Smooth muscle cell (in vitro differentiated cells): ENCODE data around the gene SELENON. TPM values are rescaled to one million over a fixed set of nuclear protein-coding genes. Genes with fewer than 3 reads are reported as not detected.
A peak's percentile ranks its signal among the peaks of the same experiment; 100 is the strongest.

Source experiments
- DNase-seq: peaks from one replicate; lab custom pipeline; 2025; ENCODE audit not compliant: unreplicated experiment; lab: John Stamatoyannopoulos, UW
- H2AFZ ChIP-seq: fragments of 200-600 bp; sonication (generic); 2 replicates; pipeline ENCODE4 v1.6.0; 2016; ENCODE audit warnings: antibody characterized with exemption, low read depth, mild to moderate bottlenecking
- H3F3A ChIP-seq: fragments of 200-600 bp; sonication (generic); 2 replicates; pipeline ENCODE4 v1.6.0; 2017; ENCODE audit warnings: antibody characterized with exemption, low read depth
- H3K27ac ChIP-seq: fragments of 200-600 bp; sonication (generic); 2 replicates; pipeline ENCODE4 v1.5.1; 2016; ENCODE audit warnings: low read depth, mild to moderate bottlenecking
- H3K27me3 ChIP-seq: fragments of 200-600 bp; sonication (generic); 2 replicates; pipeline ENCODE4 v1.6.1; 2016; ENCODE audit warnings: low read depth, mild to moderate bottlenecking
- H3K36me3 ChIP-seq: fragments of 200-600 bp; sonication (generic); 2 replicates; pipeline ENCODE4 v1.5.1; 2016; ENCODE audit warnings: low read depth
- H3K4me1 ChIP-seq: fragments of 200-600 bp; sonication (generic); 2 replicates; pipeline ENCODE4 v1.5.1; 2016; ENCODE audit warnings: low read depth
- H3K4me2 ChIP-seq: fragments of 200-600 bp; sonication (generic); 2 replicates; pipeline ENCODE4 v1.6.0; 2016; ENCODE audit warnings: mild to moderate bottlenecking
- H3K4me3 ChIP-seq: fragments of 200-600 bp; sonication (generic); 2 replicates; pipeline ENCODE4 v1.5.1; 2016; ENCODE audit warnings: mild to moderate bottlenecking
- H3K79me2 ChIP-seq: fragments of 200-600 bp; sonication (generic); 2 replicates; pipeline ENCODE4 v1.6.0; 2016; ENCODE audit warnings: low read depth, mild to moderate bottlenecking
- H3K9ac ChIP-seq: fragments of 200-600 bp; sonication (generic); 2 replicates; pipeline ENCODE4 v1.6.0; 2016; ENCODE audit warnings: low read depth
- H3K9me3 ChIP-seq: fragments of 200-600 bp; sonication (generic); replicated peaks from 2 replicates; pipeline ENCODE4 v1.5.1; 2016; ENCODE audit warnings: low read depth
- H4K20me1 ChIP-seq: fragments of 200-600 bp; sonication (generic); 2 replicates; pipeline ENCODE4 v1.6.0; 2016; ENCODE audit warnings: low read depth
- CTCF ChIP-seq: fragments of 200-600 bp; sonication (generic); IDR thresholded peaks from 2 replicates; pipeline ENCODE4 v1.5.1; 2017; ENCODE audit warnings: borderline replicate concordance, mild to moderate bottlenecking, antibody characterized with exemption; ENCODE audit not compliant: insufficient read depth, poor library complexity, severe bottlenecking
- WGBS: methylation state at CpG from one replicate; pipeline ENCODE4 v1.1.7; 2016; ENCODE audit warnings: low lambda C conversion rate; 5-methylcytosine and 5-hydroxymethylcytosine counted together
- polyA plus RNA-seq: library from polyadenylated mRNA; unstranded; fragments of >200 nt; fragmentation: Nextera tagmentation; extraction: Ambion mirVana; gene quantifications from 2 replicates; pipeline ENCODE4 v1.2.1, GENCODE V29; 2016
- total RNA-seq: library from RNA; depleted of rRNA; stranded (reverse); fragments of >200 nt; gene quantifications from 2 replicates; pipeline ENCODE4 v1.2.3, GENCODE V29; 2014

Gene SELENON
- total and polyA plus RNA-seq, 2 experiments from 2014 or later = 32.6 to 62.9 TPM

GRCh38 chr1:25821112-25821476 lies 21.1 kb downstream of the SELENON start:
- Histone ChIP-seq H2AFZ (no peak overlapping the region), H3K4me2 (peak overlapping the region; percentile 94), H3F3A (peaks cover 17% of the 10 kb centered on the region), H3K27me3 (no peaks in the 10 kb centered on the region), H3K4me1 (peaks cover 13% of the 10 kb centered on the region), H3K79me2 (peaks cover 40% of the 10 kb centered on the region), H3K27ac (no peak overlapping the region), H4K20me1 (peaks cover 36% of the 10 kb centered on the region), H3K9me3 (no peaks in the 10 kb centered on the region), H3K36me3 (no peaks in the 10 kb centered on the region), H3K4me3 (peak overlapping the region; percentile 87), H3K9ac (peak overlapping the region; percentile 90)
- TF ChIP-seq CTCF = no peak
- 59% methylated on average over 10 of the region's 10 CpGs for WGBS
- DNase-seq = no peak

- TF ChIP-seq CTCF = no peak
- Histone ChIP-seq H3K4me3 (no peak overlapping the region), H2AFZ (no peak overlapping the region), H3K27me3 (no peaks in the 10 kb centered on the region), H3K79me2 (peaks cover 40% of the 10 kb centered on the region), H3F3A (peaks cover 17% of the 10 kb centered on the region), H3K9me3 (no peaks in the 10 kb centered on the region), H3K9ac (no peak overlapping the region), H3K4me1 (peaks cover 13% of the 10 kb centered on the region), H3K4me2 (peak overlapping the region; percentile 94), H4K20me1 (peaks cover 36% of the 10 kb centered on the region), H3K36me3 (no peaks in the 10 kb centered on the region), H3K27ac (no peak overlapping the region)
- WGBS = 97% methylated on average over 5 of the region's 5 CpGs
- no peak for DNase-seq
These were observed 21.7 kb downstream of the SELENON start for GRCh38 chr1:25821630-25822091.

- H3K36me3 ChIP-seq = peaks cover 11% of the 10 kb centered on the region
- no peaks in the 10 kb centered on the region for H3F3A ChIP-seq
- H3K79me2 ChIP-seq = peaks cover 33% of the 10 kb centered on the region
- no peak overlapping the region for H3K9ac ChIP-seq
- peaks cover 34% of the 10 kb centered on the region for H4K20me1 ChIP-seq
- no peak for DNase-seq
- 97% methylated on average over 2 of the region's 2 CpGs for WGBS
- H3K9me3 ChIP-seq = no peaks in the 10 kb centered on the region
- H3K4me3 ChIP-seq = no peak overlapping the region
- H3K4me2 ChIP-seq = no peak overlapping the region
- H3K27ac ChIP-seq = no peak overlapping the region
- H3K4me1 ChIP-seq = peaks cover 6% of the 10 kb centered on the region
- H2AFZ ChIP-seq = no peak overlapping the region
- no peak for TF ChIP-seq CTCF
- no peaks in the 10 kb centered on the region for H3K27me3 ChIP-seq
These were observed 25.6 kb downstream of the SELENON start for GRCh38 chr1:25825605-25826004.

- 99% methylated on average over 10 of the region's 10 CpGs for WGBS
- no peak for TF ChIP-seq CTCF
- no peaks in the 10 kb centered on the region for H3K27me3 ChIP-seq
- H3K4me1 ChIP-seq = no peaks in the 10 kb centered on the region
- H3K4me3 ChIP-seq = no peak overlapping the region
- no peak overlapping the region for H3K4me2 ChIP-seq
- H3K79me2 ChIP-seq = peaks cover 24% of the 10 kb centered on the region
- DNase-seq = no peak
- no peak overlapping the region for H2AFZ ChIP-seq
- peaks cover 19% of the 10 kb centered on the region for H3K36me3 ChIP-seq
- no peaks in the 10 kb centered on the region for H3F3A ChIP-seq
- no peak overlapping the region for H3K9ac ChIP-seq
- H3K27ac ChIP-seq = no peak overlapping the region
- H3K9me3 ChIP-seq = no peaks in the 10 kb centered on the region
- H4K20me1 ChIP-seq = peaks cover 25% of the 10 kb centered on the region
These were observed 26.6 kb downstream of the SELENON start for GRCh38 chr1:25826571-25826970.
